ENCODE results near the gene RIPK4.

Gene RIPK4

GRCh38 chr21:41772351-41773080, 5.7 kb upstream of the RIPK4 start:
- no peak for DNase-seq (ENCODE audit: low read depth, low spot score)
- H3K4me3 ChIP-seq (ENCODE audit: low read length) = no peak overlapping the region

GRCh38 chr21:41771625-41771945, 4.7 kb upstream of the RIPK4 start:
- no peak overlapping the region for H3K4me3 ChIP-seq (ENCODE audit: low read length)
- DNase-seq (ENCODE audit: low read depth, low spot score) = no peak

- H3K4me3 ChIP-seq (ENCODE audit: low read length) = no peak overlapping the region
- DNase-seq (ENCODE audit: low read depth, low spot score) = no peak
Observed at GRCh38 chr21:41770901-41771624, 4.2 kb upstream of the RIPK4 start.

DNA sequence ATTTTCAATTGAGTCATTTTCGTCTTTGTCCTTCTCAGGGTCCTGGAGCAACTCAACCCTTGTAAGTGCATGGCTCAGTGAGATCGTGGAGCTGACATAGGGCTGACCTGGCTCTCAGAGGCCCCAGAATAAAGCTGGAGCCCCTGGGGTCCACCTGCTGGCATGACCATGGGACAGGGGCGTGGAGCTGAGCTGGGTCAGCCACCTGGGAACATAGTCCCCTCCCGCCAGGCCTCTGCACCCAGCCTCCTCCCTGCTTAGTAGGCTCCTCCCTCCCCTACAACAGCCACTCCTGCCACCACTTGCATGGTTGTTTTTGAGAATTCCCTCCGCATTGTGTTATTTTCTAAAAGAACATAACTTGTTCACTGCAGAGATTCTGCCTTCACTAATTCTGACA, 3.1 kb upstream of the RIPK4 start:
- no peak for DNase-seq (ENCODE audit: low read depth, low spot score)
- H3K4me3 ChIP-seq (ENCODE audit: low read length) = no peak overlapping the region

DNA sequence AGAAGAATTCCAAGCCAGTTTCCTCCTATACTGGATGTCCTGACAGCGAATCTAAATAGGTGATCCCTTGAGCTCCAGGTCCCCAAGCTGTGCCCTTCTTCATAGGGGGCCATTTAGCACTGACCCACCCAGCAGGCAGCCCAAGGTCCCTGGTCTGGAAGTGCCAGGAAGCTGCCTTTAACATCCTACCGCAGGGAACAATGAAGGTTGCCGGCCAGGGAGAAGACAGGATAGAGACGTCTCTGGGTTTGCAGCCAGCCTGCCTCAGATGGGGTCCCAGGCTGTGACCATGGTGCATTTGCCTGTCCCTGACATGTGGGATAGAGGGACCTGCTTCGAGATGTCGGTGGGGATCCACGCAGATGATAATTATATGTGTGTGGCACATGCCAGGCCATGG, 2.7 kb upstream of the RIPK4 start:
- DNase-seq (ENCODE audit: low read depth, low spot score) = no peak
- no peak overlapping the region for H3K4me3 ChIP-seq (ENCODE audit: low read length)

DNA sequence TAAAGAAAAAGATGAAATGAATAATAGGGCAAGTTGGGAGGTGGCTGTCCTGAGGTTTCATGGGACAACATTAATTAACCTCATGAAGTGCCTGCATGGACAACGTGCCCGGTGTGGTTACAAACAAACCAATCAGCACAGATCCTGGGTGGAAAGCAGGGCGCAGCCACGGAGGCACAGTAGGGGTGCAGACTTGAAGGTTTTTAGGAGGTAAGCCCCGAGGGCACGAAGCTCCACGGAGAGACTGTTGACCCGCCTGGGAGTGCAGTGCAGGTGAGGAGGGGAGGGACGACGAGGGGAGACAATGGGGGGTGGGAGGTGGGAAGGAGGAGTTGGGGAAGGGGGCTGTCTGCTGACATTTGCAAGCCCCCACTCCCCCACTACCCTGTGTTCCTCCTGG, 2.3 kb upstream of the RIPK4 start:
- no peak for DNase-seq (ENCODE audit: low read depth, low spot score)
- H3K4me3 ChIP-seq (ENCODE audit: low read length) = no peak overlapping the region

DNA sequence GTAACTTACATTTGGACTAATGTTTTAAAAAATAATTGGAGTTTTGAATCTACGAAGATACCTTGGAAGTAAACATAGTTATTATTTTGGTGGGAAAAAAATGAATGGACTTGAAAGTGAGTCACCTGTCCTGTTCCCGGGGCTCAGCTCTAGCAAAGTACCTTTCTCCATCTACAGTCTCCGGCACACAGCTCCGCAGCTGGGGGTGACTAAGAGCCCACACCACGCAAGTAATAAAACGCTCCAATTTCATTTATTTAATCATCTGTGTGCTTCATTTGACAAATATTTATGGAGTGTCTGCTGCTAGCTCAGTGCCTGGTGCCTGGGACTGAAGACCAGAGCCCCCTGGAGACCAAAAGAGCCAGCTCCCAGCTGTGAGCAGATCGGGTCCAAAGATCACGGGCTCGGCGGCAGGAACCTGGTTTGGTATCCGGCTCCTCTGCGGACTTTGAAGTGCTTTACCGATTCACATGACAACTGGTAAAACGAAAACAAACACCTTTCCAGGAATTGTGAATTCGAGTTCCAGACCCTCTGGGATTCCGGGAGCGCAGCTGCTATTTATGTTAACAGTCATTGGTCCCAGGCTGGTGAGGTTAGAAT, 1.7 kb upstream of the RIPK4 start:
- peak; percentile 37 for DNase-seq (ENCODE audit: low read depth, low spot score)
- peak overlapping the region; percentile 66 for H3K4me3 ChIP-seq (ENCODE audit: low read length)

DNA sequence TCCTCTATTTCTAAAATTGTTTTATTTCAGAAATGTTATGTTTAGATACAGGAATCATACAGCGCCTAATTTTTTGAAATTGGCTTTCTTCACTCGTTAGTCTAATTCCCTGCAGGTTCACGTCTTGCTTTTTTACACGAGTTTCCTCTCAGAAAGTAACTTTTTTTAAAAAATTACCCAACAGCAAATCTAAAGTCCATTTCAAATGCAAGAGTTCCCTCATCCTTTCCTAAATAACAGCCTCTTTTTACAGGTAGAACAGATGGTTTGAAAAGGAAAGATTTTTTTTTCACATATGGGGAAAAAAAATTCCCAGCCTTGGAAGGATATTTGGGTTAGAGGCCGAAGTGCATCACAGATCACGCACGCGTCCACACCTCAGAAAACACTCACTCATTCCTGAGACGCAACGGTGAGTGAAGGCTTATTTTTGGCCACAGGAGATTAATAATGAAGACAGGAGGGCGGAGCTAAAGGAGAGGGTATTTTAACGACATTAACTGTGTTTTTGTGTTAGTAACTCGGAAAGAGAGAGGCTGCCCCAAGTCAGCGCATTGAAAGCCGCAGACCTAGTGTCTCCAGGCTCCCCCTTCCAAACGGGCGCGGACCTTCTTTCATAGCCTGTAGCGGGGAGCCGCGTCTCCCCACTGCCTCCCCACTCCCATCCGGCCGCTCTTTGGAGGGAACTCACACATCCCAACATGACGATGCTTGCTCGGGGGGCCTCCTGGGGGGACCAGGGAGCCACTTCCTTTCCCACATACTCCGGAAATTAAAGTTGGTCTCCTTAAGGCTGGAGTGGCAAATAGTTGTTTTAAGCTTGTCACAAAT, 969 bp upstream of the RIPK4 start:
- H3K4me3 ChIP-seq (ENCODE audit: low read length) = peak overlapping the region; percentile 66
- peak; percentile 32 for DNase-seq (ENCODE audit: low read depth, low spot score)

DNA sequence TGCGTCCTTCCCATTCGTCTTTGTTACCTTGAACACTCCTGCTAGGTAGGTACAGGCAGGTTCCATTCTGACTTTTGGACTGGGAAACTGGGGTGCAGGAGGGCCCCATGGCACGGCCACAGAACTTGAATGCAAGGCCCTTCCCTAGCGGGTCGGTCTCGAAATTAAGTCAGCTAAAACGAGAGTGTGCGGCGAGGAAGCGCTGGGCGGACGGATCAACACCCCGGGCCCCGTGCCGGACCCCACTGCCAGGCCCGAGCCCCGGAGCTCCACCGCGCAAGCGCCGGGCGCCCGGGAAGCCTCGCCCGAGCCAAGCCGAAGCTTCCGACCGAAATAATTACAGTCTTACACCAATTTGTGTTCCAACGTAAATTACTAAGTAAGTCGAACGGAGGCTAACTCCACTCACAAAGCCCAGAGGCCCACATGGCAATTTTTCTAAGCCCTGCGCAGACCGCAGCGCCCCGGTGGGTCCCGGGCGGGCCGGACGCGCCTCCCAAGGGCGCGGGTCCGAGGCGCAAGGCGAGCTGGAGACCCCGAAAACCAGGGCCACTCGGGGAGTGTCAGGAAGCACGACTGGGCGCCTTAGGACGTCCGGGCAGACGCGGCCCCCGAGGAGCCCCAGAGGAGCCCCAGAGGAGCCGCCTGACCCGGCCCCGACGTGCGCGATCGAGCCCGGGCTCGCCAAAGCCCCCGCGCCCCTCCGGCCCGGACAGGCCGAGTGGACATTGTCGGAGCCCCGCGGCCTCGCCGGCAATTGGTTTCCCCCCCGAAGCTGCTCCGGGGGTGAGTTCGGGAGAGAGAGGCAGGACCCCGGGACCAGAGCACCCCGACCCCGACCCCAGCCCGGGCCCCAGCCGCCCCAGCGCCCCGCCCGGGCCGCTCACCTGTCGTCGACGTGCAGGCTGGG, 624 bp downstream of the RIPK4 start:
- DNase-seq (ENCODE audit: low read depth, low spot score) = no peak
- peak overlapping the region; percentile 66 for H3K4me3 ChIP-seq (ENCODE audit: low read length)

DNA sequence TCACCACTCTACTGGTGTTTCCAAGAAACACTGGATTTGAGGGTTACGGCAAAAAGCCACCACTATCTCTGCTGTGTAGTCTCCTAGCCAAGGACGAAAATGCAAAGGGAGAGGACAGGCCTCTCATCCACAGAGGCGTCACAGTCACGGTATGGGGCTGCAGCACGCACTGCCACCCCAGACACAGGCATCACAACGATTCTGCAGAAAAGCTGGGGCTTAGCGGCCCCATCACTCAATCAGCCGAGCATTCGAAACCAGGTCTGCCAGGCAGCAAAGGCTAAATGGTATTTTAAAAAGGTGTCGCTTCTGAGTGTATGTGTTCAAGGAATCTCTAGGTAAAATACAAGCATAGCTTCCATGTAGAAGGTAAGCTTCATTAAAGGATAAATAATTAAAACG, 1.4 kb downstream of the RIPK4 start:
- DNase-seq (ENCODE audit: low read depth, low spot score) = no peak
- H3K4me3 ChIP-seq (ENCODE audit: low read length) = no peak overlapping the region

DNA sequence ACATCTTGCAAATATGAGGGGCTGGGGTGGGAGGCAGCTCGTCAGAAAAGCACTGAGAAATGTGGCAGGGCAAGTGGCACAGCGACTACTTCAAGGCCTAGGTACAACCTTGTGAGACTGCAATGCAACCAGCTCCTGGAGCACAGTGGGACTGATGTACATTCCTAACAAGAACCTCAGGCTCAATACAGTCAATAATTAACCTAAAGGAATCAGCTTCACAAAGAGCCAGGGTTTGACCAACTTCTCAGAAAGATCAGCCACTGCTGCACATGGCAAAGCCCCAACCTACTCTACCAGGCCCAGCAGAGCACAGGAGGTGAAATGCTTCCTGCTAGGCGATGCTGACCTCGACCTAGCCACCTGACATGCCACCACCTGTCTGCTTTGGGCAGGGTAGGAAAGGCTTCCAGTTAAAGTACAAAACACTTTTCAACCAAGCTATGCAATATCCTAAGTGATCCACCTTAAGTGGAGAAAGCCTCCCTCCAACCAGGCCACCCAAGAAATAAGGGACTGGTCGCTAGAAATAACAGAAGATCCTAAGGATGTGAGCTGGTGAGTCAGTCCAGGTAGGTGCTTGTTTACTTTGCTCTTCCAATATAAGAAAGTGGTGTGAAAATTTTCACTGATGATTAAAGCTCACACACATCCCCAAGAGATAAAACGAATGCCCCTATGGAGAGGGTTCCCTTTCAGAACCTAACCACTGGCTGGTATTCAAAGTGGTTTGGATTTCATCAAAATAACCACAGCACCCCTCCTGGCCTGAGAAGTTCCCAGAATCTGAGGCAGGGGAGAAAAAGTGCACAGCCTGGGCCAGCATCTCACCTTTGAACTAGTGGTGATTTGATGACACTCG, 2.1 kb downstream of the RIPK4 start:
- DNase-seq (ENCODE audit: low read depth, low spot score) = no peak
- H3K4me3 ChIP-seq (ENCODE audit: low read length) = no peak overlapping the region

GRCh38 chr21:41763996-41764395, 2.9 kb downstream of the RIPK4 start:
- no peak for DNase-seq (ENCODE audit: low read depth, low spot score)
- no peak overlapping the region for H3K4me3 ChIP-seq (ENCODE audit: low read length)

- no peak for DNase-seq (ENCODE audit: low read depth, low spot score)
- H3K4me3 ChIP-seq (ENCODE audit: low read length) = no peak overlapping the region
Observed at GRCh38 chr21:41763398-41763931, 3.4 kb downstream of the RIPK4 start.

DNA sequence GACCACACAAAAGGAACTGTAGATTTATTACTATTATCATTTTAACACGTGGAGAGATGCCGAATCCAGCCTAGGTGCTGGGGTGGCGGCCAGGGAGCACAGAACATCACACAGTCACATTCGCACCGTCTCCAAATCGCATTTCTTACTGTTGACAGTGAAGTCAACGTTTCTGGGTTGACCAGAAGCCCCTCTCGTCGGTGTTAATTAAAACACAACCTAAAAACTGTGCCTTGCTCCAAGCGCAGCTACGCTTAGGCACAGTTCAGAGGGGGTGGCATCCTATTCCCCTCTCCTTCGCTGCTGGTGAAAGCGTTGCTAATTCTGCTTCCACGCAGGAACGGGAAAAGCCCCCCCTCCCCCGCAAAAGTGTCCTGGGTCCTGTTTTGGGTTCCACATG, 4.1 kb downstream of the RIPK4 start:
- no peak overlapping the region for H3K4me3 ChIP-seq (ENCODE audit: low read length)

DNA sequence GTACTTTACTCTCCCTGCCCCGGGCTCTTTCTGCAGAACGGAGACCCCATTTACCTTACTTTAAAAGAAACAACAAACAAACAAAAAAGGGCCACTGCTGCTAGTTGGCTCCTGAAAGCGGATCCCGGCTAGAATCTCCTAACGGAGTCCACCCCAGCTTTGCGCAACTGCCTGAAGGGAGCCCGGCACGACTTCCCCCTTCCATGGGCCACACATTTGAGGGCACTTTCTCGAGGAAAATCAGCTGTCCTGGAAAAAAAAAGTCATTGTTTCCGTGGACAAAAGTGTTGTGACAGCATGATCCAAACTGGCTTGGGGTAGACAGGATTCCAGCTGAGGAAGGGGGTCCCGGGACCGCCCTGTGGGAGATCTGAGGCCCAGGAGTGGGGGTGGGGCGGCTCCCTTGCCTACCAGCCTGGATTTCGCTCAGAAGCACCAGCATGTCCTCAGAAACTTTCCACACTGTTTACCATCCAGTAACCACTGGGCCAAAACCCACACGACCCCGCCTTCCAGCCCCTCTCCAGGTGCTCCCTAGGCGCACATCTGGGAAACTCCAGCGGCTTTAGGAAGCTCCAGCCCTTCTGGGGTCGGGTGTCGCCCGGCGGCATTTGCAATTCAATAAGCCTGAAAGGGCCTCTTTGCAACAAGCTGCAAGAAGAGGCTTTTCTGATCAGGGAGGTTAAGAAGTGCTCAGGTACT, 4.8 kb downstream of the RIPK4 start:
- H3K4me3 ChIP-seq (ENCODE audit: low read length) = no peak overlapping the region
- DNase-seq (ENCODE audit: low read depth, low spot score) = no peak

More for the DNA sequence above, 4.1 kb downstream of the RIPK4 start:
- DNase-seq (ENCODE audit: low read depth, low spot score) = no peak

- no peak for DNase-seq (ENCODE audit: low read depth, low spot score)
- H3K4me3 ChIP-seq (ENCODE audit: low read length) = no peak overlapping the region
Observed at GRCh38 chr21:41761211-41761933, 5.5 kb downstream of the RIPK4 start.
